ENCODE measurements around the gene DEFB128. TPM values are rescaled to one million over a fixed set of nuclear protein-coding genes. Genes with fewer than 3 reads are reported as not detected.
"Not testable (repeated sequence)": the region's sequence is repeated elsewhere in the genome, so short reads cannot be mapped to it uniquely, and the experiment has no call there.

DEFB128 gene
- total and polyA plus RNA-seq, 8 donors, result not detected

DNA sequence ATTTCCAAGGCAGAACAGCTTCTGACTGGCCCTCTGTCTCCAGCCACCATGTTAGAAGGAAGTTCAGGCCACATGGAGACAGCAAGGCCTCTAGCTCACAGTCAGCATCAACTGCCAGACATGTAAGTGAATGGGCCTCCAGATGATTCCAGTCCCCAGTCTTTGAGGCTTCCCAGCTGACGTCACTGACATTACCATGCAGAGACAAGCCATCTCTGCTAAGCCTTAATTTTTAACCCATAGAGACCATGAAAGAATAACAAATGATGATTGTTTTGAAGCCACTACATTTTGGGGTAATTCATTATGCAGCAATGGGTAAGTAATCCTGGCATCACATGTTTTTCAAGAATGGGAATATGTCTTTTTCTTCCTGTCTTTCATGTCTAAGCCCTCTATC, 26.3 kb upstream of the DEFB128 start:
- WGBS, 2 donors, result 72 to 77% methylated on average over 1 of the region's 1 CpG
- no peak for TF ChIP-seq CTCF (IDR thresholded peaks at IDR 0.05)
- no peaks in the 10 kb centered on the region for H3K27me3 ChIP-seq
- no peak overlapping the region for H3K4me3 ChIP-seq
- H3K36me3 ChIP-seq, result no peaks in the 10 kb centered on the region
- no peak overlapping the region for H3K27ac ChIP-seq
- DNase-seq (no peak), ATAC-seq (no peak), FAIRE-seq (no peak)
- no peaks in the 10 kb centered on the region for H3K9me3 ChIP-seq
- no peaks in the 10 kb centered on the region for H3K4me1 ChIP-seq
- intact Hi-C loops (cut with DNase I), result no loop called here

DNA sequence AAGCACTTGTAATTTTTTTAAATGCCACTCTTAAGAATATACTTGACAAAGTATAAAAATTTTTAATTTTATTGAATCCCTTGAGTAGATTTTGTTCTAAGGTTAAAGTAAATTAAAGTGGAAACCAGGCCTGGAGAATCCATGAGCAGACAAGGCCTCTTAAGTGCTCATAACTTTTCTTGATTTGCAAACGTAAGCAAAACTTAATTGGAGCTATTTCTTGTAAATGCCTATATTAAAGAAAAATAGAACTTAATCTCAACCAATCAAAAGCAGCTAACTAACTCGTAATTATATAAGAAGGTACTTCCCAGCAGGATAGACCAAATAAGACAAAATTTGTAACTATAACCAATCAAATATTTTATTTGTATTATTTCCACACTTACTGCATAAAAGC, 24.9 kb upstream of the DEFB128 start:
- Histone ChIP-seq H3K27me3 (no peaks in the 10 kb centered on the region), H3K4me3 (no peak overlapping the region), H3K4me1 (no peaks in the 10 kb centered on the region), H3K36me3 (no peaks in the 10 kb centered on the region), H3K27ac (no peak overlapping the region), H3K9me3 (no peaks in the 10 kb centered on the region)
- 73 to 80% methylated on average over 2 of the region's 2 CpGs for WGBS, 2 donors
- intact Hi-C loops (cut with DNase I), result loop anchor here in 1 of 3 donors (5.0 kb wide), 1 partner anchor 118 kb away; no protein-coding TSS in a partner anchor
- TF ChIP-seq CTCF (IDR thresholded peaks at IDR 0.05), result no peak
- DNase-seq, result no peak
- ATAC-seq, result no peak
- no peak for FAIRE-seq

GRCh38 chr20:210809-211502, 21.4 kb upstream of the DEFB128 start:
- H3K27ac ChIP-seq, result no peak overlapping the region
- H3K9me3 ChIP-seq, result no peaks in the 10 kb centered on the region
- no peaks in the 10 kb centered on the region for H3K27me3 ChIP-seq
- no peak for TF ChIP-seq CTCF (IDR thresholded peaks at IDR 0.05)
- intact Hi-C loops (cut with DNase I), result loop anchor here in 1 of 3 donors (5.0 kb wide), 1 partner anchor 121 kb away; no protein-coding TSS in a partner anchor
- no peaks in the 10 kb centered on the region for H3K36me3 ChIP-seq
- H3K4me1 ChIP-seq, result no peaks in the 10 kb centered on the region
- ATAC-seq (no peak), FAIRE-seq (no peak), DNase-seq (no peak)
- no peak overlapping the region for H3K4me3 ChIP-seq
- 36 to 38% methylated on average over 7 of the region's 7 CpGs for WGBS, 2 donors

GRCh38 chr20:208942-209566, 19.5 kb upstream of the DEFB128 start:
- ATAC-seq (peak; percentile 53 to 88 (median 86)), FAIRE-seq (peak; percentile 79), DNase-seq (peak in 1 of 6 donors; percentile 12)
- Histone ChIP-seq H3K4me3 (no peak overlapping the region), H3K36me3 (no peaks in the 10 kb centered on the region), H3K27me3 (no peaks in the 10 kb centered on the region), H3K4me1 (no peaks in the 10 kb centered on the region), H3K9me3 (no peaks in the 10 kb centered on the region), H3K27ac (no peak overlapping the region)
- 18% methylated on average over 5 of the region's 5 CpGs for WGBS, 2 donors
- intact Hi-C loops (cut with DNase I), result no loop called here
- TF ChIP-seq CTCF (IDR thresholded peaks at IDR 0.05), result peak in 3 of 4 donors; percentile 18 to 34 (median 31)

DNA sequence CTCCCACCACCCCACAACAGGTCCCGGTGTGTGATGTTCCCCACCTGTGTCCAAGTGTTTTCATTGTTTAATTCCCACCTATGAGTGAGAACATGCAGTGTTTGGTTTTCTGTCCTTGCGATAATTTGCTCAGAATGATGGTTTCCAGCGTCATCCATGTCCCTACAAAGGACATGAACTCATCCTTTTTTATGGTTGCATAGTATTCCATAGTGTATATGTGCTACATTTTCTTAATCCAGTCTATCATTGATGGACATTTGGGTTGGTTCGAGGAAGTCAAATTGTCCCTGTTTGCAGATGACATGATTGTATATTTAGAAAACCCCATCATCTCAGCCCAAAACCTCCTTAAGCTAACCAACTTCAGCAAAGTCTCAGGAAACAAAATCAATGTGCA, 14.1 kb upstream of the DEFB128 start:
- FAIRE-seq; H3K9me3 ChIP-seq; H3K4me1 ChIP-seq; H3K27me3 ChIP-seq; ATAC-seq; H3K36me3 ChIP-seq; intact Hi-C loops (cut with DNase I); H3K4me3 ChIP-seq; H3K27ac ChIP-seq; DNase-seq: not testable (repeated sequence)
- WGBS, 2 donors, result 44 to 60% methylated on average over 4 of the region's 4 CpGs

All from pancreas (tissue), 10 donors.